Uterus (tissue), 4 donors: Measurements from ENCODE around the gene ZNF335. TPM values are rescaled to one million over a fixed set of nuclear protein-coding genes. Genes with fewer than 3 reads are reported as not detected.

Source experiments
- DNase-seq, 2 donors: peaks; one replicate each; pipeline ENCODE4 v3.0.0-alpha.2; 2019 to 2020
- H3K27ac ChIP-seq, 2 donors: fragments of 200-600 bp; sonication (generic); 1 replicate in 1 of 2; 2 replicates in 1 of 2; pipeline ENCODE4 v1.5.1; 2016 to 2018
- H3K27me3 ChIP-seq, 2 donors: fragments of 200-600 bp; sonication (generic); one replicate each; pipeline ENCODE4 v1.5.1; 2018 to 2019; ENCODE audit warnings: control low read depth in 1 of 2
- H3K36me3 ChIP-seq, 2 donors: fragments of 200-600 bp; sonication (generic); one replicate each; pipeline ENCODE4 v1.5.1; 2019; ENCODE audit warnings: control low read depth in 1 of 2
- H3K4me1 ChIP-seq, 2 donors: fragments of 200-600 bp; sonication (generic); one replicate each; pipeline ENCODE4 v1.5.1; 2018 to 2019; ENCODE audit warnings: control low read depth in 1 of 2
- H3K4me3 ChIP-seq, 2 donors: fragments of 200-600 bp; sonication (generic); 1 replicate in 1 of 2; 2 replicates in 1 of 2; pipeline ENCODE4 v1.5.1; 2018 to 2019; ENCODE audit warnings: mild to moderate bottlenecking in 1 of 2
- H3K9me3 ChIP-seq, 2 donors: fragments of 200-600 bp; sonication (generic); one replicate each; pipeline ENCODE4 v1.5.1; 2019; ENCODE audit warnings: control low read depth in 1 of 2
- CTCF ChIP-seq, 4 experiments: fragments of 200-600 bp in 2 of 4; fragments of 450-650 bp in 2 of 4; sonication (generic) in 2 of 4; IDR thresholded peaks; one replicate each; pipeline ENCODE4 v1.5.1; 2016 to 2019; ENCODE audit warnings: antibody characterized with exemption in 4 of 4, mild to moderate bottlenecking in 2 of 4, moderate library complexity in 1 of 4
- POLR2A ChIP-seq, 2 donors: fragments of 450-650 bp; IDR thresholded peaks; one replicate each; pipeline ENCODE4 v1.6.1; 2016; ENCODE audit warnings: antibody characterized with exemption in 2 of 2, mild to moderate bottlenecking in 1 of 2, moderate library complexity in 1 of 2
- intact Hi-C: fragments of 100-400 bp; cut with DNase I; formaldehyde crosslinking; loops from one replicate; pipeline ENCODE4 v1.15.1; 2023; ENCODE audit warnings: low total_unique reads
- total RNA-seq, 4 donors: library from RNA; depleted of rRNA in 3 of 4; stranded (reverse); fragments of >200 nt in 3 of 4; gene quantifications; one replicate each; pipeline versions ENCODE4 v1.1.0 to v1.2.4, GENCODE V29; 2014 to 2023
- donor health status: DM: yes; HTN: yes; CAD: no.

ZNF335 gene
- total RNA-seq, 4 donors from 2014 or later: 14.9 to 40.0 (median 29.0) TPM

GRCh38 chr20:45953672-45954071, 18.3 kb downstream of the ZNF335 start:
- no peak for DNase-seq
- no peaks in the 10 kb centered on the region for H3K36me3 ChIP-seq
- no peaks in the 10 kb centered on the region for H3K4me1 ChIP-seq
- H3K4me3 ChIP-seq: no peak overlapping the region
- H3K27me3 ChIP-seq: no peaks in the 10 kb centered on the region
- TF ChIP-seq POLR2A (IDR thresholded peaks at IDR 0.05): no peak
- TF ChIP-seq CTCF (IDR thresholded peaks at IDR 0.05): no peak
- intact Hi-C loops: no loop called here
- H3K9me3 ChIP-seq: no peaks in the 10 kb centered on the region
- no peak overlapping the region for H3K27ac ChIP-seq

GRCh38 chr20:45952861-45953260, 19.1 kb downstream of the ZNF335 start:
- no peak overlapping the region for H3K4me3 ChIP-seq
- no peaks in the 10 kb centered on the region for H3K9me3 ChIP-seq
- H3K27ac ChIP-seq: no peak overlapping the region
- H3K36me3 ChIP-seq: no peaks in the 10 kb centered on the region
- TF ChIP-seq POLR2A (IDR thresholded peaks at IDR 0.05): no peak
- TF ChIP-seq CTCF (IDR thresholded peaks at IDR 0.05): no peak
- no peaks in the 10 kb centered on the region for H3K27me3 ChIP-seq
- DNase-seq: no peak
- intact Hi-C loops: no loop called here
- no peaks in the 10 kb centered on the region for H3K4me1 ChIP-seq

GRCh38 chr20:45951925-45952834, 19.8 kb downstream of the ZNF335 start:
- Histone ChIP-seq H3K27ac (no peak overlapping the region), H3K4me1 (no peaks in the 10 kb centered on the region), H3K9me3 (no peaks in the 10 kb centered on the region), H3K27me3 (no peaks in the 10 kb centered on the region), H3K4me3 (no peak overlapping the region), H3K36me3 (no peaks in the 10 kb centered on the region)
- intact Hi-C loops: no loop called here
- no peak for DNase-seq
- no peak for TF ChIP-seq CTCF (IDR thresholded peaks at IDR 0.05)
- no peak for TF ChIP-seq POLR2A (IDR thresholded peaks at IDR 0.05)

GRCh38 chr20:45950330-45950646, 21.7 kb downstream of the ZNF335 start:
- no peak overlapping the region for H3K4me3 ChIP-seq
- H3K27me3 ChIP-seq: no peaks in the 10 kb centered on the region
- H3K9me3 ChIP-seq: no peaks in the 10 kb centered on the region
- no peak overlapping the region for H3K27ac ChIP-seq
- intact Hi-C loops: no loop called here
- no peaks in the 10 kb centered on the region for H3K36me3 ChIP-seq
- DNase-seq: no peak
- no peak for TF ChIP-seq POLR2A (IDR thresholded peaks at IDR 0.05)
- H3K4me1 ChIP-seq: no peaks in the 10 kb centered on the region

GRCh38 chr20:45949542-45950329, 22.3 kb downstream of the ZNF335 start:
- TF ChIP-seq CTCF (IDR thresholded peaks at IDR 0.05) (no peak), POLR2A (IDR thresholded peaks at IDR 0.05) (no peak)
- H3K27ac ChIP-seq: no peak overlapping the region

More at GRCh38 chr20:45949542-45950329, 22.3 kb downstream of the ZNF335 start:
- no peak overlapping the region for H3K4me3 ChIP-seq
- intact Hi-C loops: no loop called here
- no peak for DNase-seq
- no peaks in the 10 kb centered on the region for H3K4me1 ChIP-seq
- H3K9me3 ChIP-seq: no peaks in the 10 kb centered on the region
- no peaks in the 10 kb centered on the region for H3K36me3 ChIP-seq
- H3K27me3 ChIP-seq: no peaks in the 10 kb centered on the region
